GOT3 (cell line): ENCODE results near the gene FCHO1.
A peak's percentile ranks its signal among the peaks of the same experiment; 100 is the strongest.

Experiments
- DNase-seq: peaks from one replicate; lab custom pipeline; 2025; ENCODE audit warnings: mixed read lengths; lab: John Stamatoyannopoulos, UW

The FCHO1 gene

GRCh38 chr19:17735410-17735809 is 15.9 kb upstream of the FCHO1 start:
- no peak for DNase-seq

- DNase-seq = no peak
Observed at GRCh38 chr19:17737690-17738153, 13.6 kb upstream of the FCHO1 start.

GRCh38 chr19:17739121-17739875 is 12.0 kb upstream of the FCHO1 start:
- no peak for DNase-seq

GRCh38 chr19:17741456-17741855 is 9.8 kb upstream of the FCHO1 start:
- no peak for DNase-seq

- DNase-seq = no peak
Observed at GRCh38 chr19:17743874-17744580, 7.2 kb upstream of the FCHO1 start.

GRCh38 chr19:17747205-17748098 is 3.8 kb upstream of the FCHO1 start:
- peak; percentile 80 for DNase-seq

GRCh38 chr19:17748884-17749638 is 2.2 kb upstream of the FCHO1 start:
- no peak for DNase-seq

- DNase-seq = no peak
Observed at GRCh38 chr19:17749912-17750317, 1.4 kb upstream of the FCHO1 start.

GRCh38 chr19:17751912-17752273 is 616 bp downstream of the FCHO1 start:
- DNase-seq = no peak

GRCh38 chr19:17752865-17753639 is 1.8 kb downstream of the FCHO1 start:
- no peak for DNase-seq

- no peak for DNase-seq
Observed at GRCh38 chr19:17753976-17754375, 2.7 kb downstream of the FCHO1 start.

- DNase-seq = no peak
Observed at GRCh38 chr19:17754634-17755442, 3.6 kb downstream of the FCHO1 start.

- DNase-seq = no peak
Observed at GRCh38 chr19:17755443-17755890, 4.2 kb downstream of the FCHO1 start.

GRCh38 chr19:17755977-17756670 is 4.8 kb downstream of the FCHO1 start:
- no peak for DNase-seq

- no peak for DNase-seq
Observed at GRCh38 chr19:17757125-17757524, 5.8 kb downstream of the FCHO1 start.

GRCh38 chr19:17758515-17758914 is 7.2 kb downstream of the FCHO1 start:
- DNase-seq = no peak

- no peak for DNase-seq
Observed at GRCh38 chr19:17761148-17761547, 9.9 kb downstream of the FCHO1 start.

- peak; percentile 40 for DNase-seq
Observed at GRCh38 chr19:17762505-17763229, 11.4 kb downstream of the FCHO1 start.

- no peak for DNase-seq
Observed at GRCh38 chr19:17764348-17764747, 13.1 kb downstream of the FCHO1 start.
